Astrocyte (in vitro differentiated cells and primary cell): ENCODE data around the gene C19orf44. TPM values are rescaled to one million over a fixed set of nuclear protein-coding genes. Genes with fewer than 3 reads are reported as not detected.

Source experiments
- DNase-seq: peaks from one replicate; pipeline ENCODE4 v3.0.0-alpha.2; 2010; ENCODE audit warnings: low read depth
- FAIRE-seq: peaks from 2 replicates; lab custom pipeline; 2011; peaks lifted over from hg19 to GRCh38; lab: Jason Lieb, UNC
- H2AFZ ChIP-seq: 2 replicates; pipeline ENCODE4 v1.6.0; 2012; ENCODE audit warnings: low read depth, low read length, inconsistent platforms
- H3K27ac ChIP-seq: 2 replicates; pipeline ENCODE4 v1.5.1; 2011; ENCODE audit warnings: low read depth, low read length, inconsistent platforms
- H3K27me3 ChIP-seq: 2 replicates; pipeline ENCODE4 v1.6.0; 2011; ENCODE audit warnings: low read length, inconsistent platforms; ENCODE audit not compliant: insufficient read depth
- H3K36me3 ChIP-seq: 2 replicates; pipeline ENCODE4 v1.5.1; 2011; ENCODE audit warnings: low read length, inconsistent platforms; ENCODE audit not compliant: insufficient read depth
- H3K4me1 ChIP-seq: 2 replicates; pipeline ENCODE4 v1.5.1; 2011; ENCODE audit warnings: low read length, inconsistent platforms; ENCODE audit not compliant: insufficient read depth
- H3K4me2 ChIP-seq: 2 replicates; pipeline ENCODE4 v1.6.0; 2012; ENCODE audit warnings: low read length, inconsistent platforms
- H3K4me3 ChIP-seq: 2 replicates; pipeline ENCODE4 v1.5.1; 2011; ENCODE audit warnings: low read depth, mild to moderate bottlenecking, low read length, inconsistent platforms; ENCODE audit not compliant: insufficient read depth
- H3K79me2 ChIP-seq: 2 replicates; pipeline ENCODE4 v1.6.0; 2012; ENCODE audit warnings: mild to moderate bottlenecking, low read length, inconsistent platforms; ENCODE audit not compliant: insufficient read depth
- H3K9ac ChIP-seq: 2 replicates; pipeline ENCODE4 v1.6.0; 2012; ENCODE audit warnings: mild to moderate bottlenecking, low read length, inconsistent platforms
- H3K9me3 ChIP-seq: 2 replicates; pipeline ENCODE4 v1.5.1; 2012; ENCODE audit warnings: low read depth, mild to moderate bottlenecking, low read length, inconsistent platforms; ENCODE audit not compliant: insufficient read depth
- H4K20me1 ChIP-seq: 2 replicates; pipeline ENCODE4 v1.6.0; 2012; ENCODE audit warnings: low read length, inconsistent platforms; ENCODE audit not compliant: insufficient read depth
- H3K27ac Mint-ChIP-seq: one replicate; pipeline ENCODE4 v1.8.0; 2021; ENCODE audit warnings: mild to moderate bottlenecking, mixed read lengths; ENCODE audit not compliant: unreplicated experiment
- H3K27me3 Mint-ChIP-seq: one replicate; pipeline ENCODE4 v1.8.0; 2021; ENCODE audit warnings: low read depth, mixed read lengths; ENCODE audit not compliant: unreplicated experiment
- H3K36me3 Mint-ChIP-seq: one replicate; pipeline ENCODE4 v1.8.0; 2021; ENCODE audit warnings: low read depth, mixed read lengths; ENCODE audit not compliant: unreplicated experiment
- H3K4me1 Mint-ChIP-seq: one replicate; pipeline ENCODE4 v1.8.0; 2021; ENCODE audit warnings: low read depth, mixed read lengths; ENCODE audit not compliant: unreplicated experiment
- H3K4me3 Mint-ChIP-seq: one replicate; pipeline ENCODE4 v1.8.0; 2021; ENCODE audit warnings: mild to moderate bottlenecking, moderate library complexity, mixed read lengths; ENCODE audit not compliant: unreplicated experiment
- H3K9me3 Mint-ChIP-seq: one replicate; pipeline ENCODE4 v1.8.0; 2021; ENCODE audit warnings: mild to moderate bottlenecking, mixed read lengths; ENCODE audit not compliant: unreplicated experiment
- CTCF ChIP-seq: IDR thresholded peaks from 2 replicates; pipeline ENCODE4 v1.5.1; 2011; ENCODE audit warnings: low read depth, mild to moderate bottlenecking, inconsistent platforms, low read length, moderate library complexity; ENCODE audit not compliant: insufficient read depth
- EZH2 ChIP-seq: IDR thresholded peaks from 2 replicates; pipeline ENCODE4 v1.6.1; 2012; ENCODE audit warnings: mild to moderate bottlenecking, low read length, inconsistent platforms; ENCODE audit not compliant: insufficient read depth
- total RNA-seq: library from RNA; stranded (reverse); gene quantifications from 2 replicates; pipeline ENCODE4 v1.2.1, GENCODE V29; 2021

Gene C19orf44
- total RNA-seq, 1 donor from 2014 or later: 5.0 TPM

GRCh38 chr19:16537111-16537510, 40.9 kb downstream of the C19orf44 start:
- Histone ChIP-seq H2AFZ (no peak overlapping the region), H3K79me2 (peaks cover 74% of the 10 kb centered on the region), H4K20me1 (peaks cover 81% of the 10 kb centered on the region), H3K4me3 (no peak overlapping the region), H3K4me2 (no peak overlapping the region), H3K9me3 (no peaks in the 10 kb centered on the region), H3K27me3 (no peaks in the 10 kb centered on the region), H3K27ac (no peak overlapping the region), H3K36me3 (peaks cover 13% of the 10 kb centered on the region), H3K4me1 (peaks cover 7% of the 10 kb centered on the region), H3K9ac (no peak overlapping the region)
- Mint-ChIP-seq H3K36me3 (peaks cover 27% of the 10 kb centered on the region), H3K4me3 (no peak overlapping the region), H3K9me3 (peaks cover 6% of the 10 kb centered on the region), H3K4me1 (peaks cover 5% of the 10 kb centered on the region), H3K27ac (no peak overlapping the region), H3K27me3 (no peaks in the 10 kb centered on the region)
- DNase-seq (no peak), FAIRE-seq (no peak)
- TF ChIP-seq EZH2 (no peak), CTCF (no peak)

- H3K9me3 Mint-ChIP-seq: peaks cover 6% of the 10 kb centered on the region
- peaks cover 16% of the 10 kb centered on the region for H3K4me1 Mint-ChIP-seq
- DNase-seq (no peak), FAIRE-seq (no peak)
- peaks cover 23% of the 10 kb centered on the region for H3K36me3 Mint-ChIP-seq
- H3K9me3 ChIP-seq: no peaks in the 10 kb centered on the region
- TF ChIP-seq EZH2: no peak
- no peak for TF ChIP-seq CTCF
- H3K4me3 Mint-ChIP-seq: peak overlapping the region; percentile 93
- peak overlapping the region; percentile 97 for H3K4me2 ChIP-seq
- peak overlapping the region; percentile 95 for H3K9ac ChIP-seq
- no peaks in the 10 kb centered on the region for H3K27me3 Mint-ChIP-seq
- H2AFZ ChIP-seq: no peak overlapping the region
- H3K79me2 ChIP-seq: peaks cover 85% of the 10 kb centered on the region
- H3K36me3 ChIP-seq: no peaks in the 10 kb centered on the region
- peaks cover 58% of the 10 kb centered on the region for H4K20me1 ChIP-seq
- peak overlapping the region; percentile 85 for H3K27ac ChIP-seq
- peak overlapping the region; percentile 95 for H3K4me3 ChIP-seq
- no peaks in the 10 kb centered on the region for H3K27me3 ChIP-seq
- H3K4me1 ChIP-seq: peaks cover 13% of the 10 kb centered on the region
- H3K27ac Mint-ChIP-seq: peak overlapping the region; percentile 73
Measured at GRCh38 chr19:16540948-16541347, 44.8 kb downstream of the C19orf44 start.

GRCh38 chr19:16541526-16542044, 45.4 kb downstream of the C19orf44 start:
- Histone ChIP-seq H3K36me3 (no peaks in the 10 kb centered on the region), H3K4me3 (peak overlapping the region; percentile 95), H4K20me1 (peaks cover 52% of the 10 kb centered on the region), H3K4me2 (peak overlapping the region; percentile 97), H3K9me3 (no peaks in the 10 kb centered on the region), H3K9ac (peak overlapping the region; percentile 95), H3K4me1 (peaks cover 13% of the 10 kb centered on the region), H2AFZ (peak overlapping the region; percentile 68), H3K27ac (peak overlapping the region; percentile 85), H3K79me2 (peaks cover 78% of the 10 kb centered on the region), H3K27me3 (no peaks in the 10 kb centered on the region)
- FAIRE-seq (no peak), DNase-seq (no peak)
- Mint-ChIP-seq H3K27ac (peak overlapping the region; percentile 73), H3K36me3 (peaks cover 23% of the 10 kb centered on the region), H3K27me3 (no peaks in the 10 kb centered on the region), H3K9me3 (peaks cover 6% of the 10 kb centered on the region), H3K4me1 (peaks cover 16% of the 10 kb centered on the region), H3K4me3 (peak overlapping the region; percentile 93)
- no peak for TF ChIP-seq CTCF
- TF ChIP-seq EZH2: no peak
